GM23248 (cell line): ENCODE data around the gene CDC42. TPM values are rescaled to one million over a fixed set of nuclear protein-coding genes. Genes with fewer than 3 reads are reported as not detected.
A peak's percentile ranks its signal among the peaks of the same experiment; 100 is the strongest.
"Not testable (repeated sequence)": the region's sequence is repeated elsewhere in the genome, so short reads cannot be mapped to it uniquely, and the experiment has no call there.

Experiments used
- DNase-seq: peaks from one replicate; pipeline ENCODE4 v3.0.0-alpha.2; 2015
- H2AFZ ChIP-seq: fragments of 200-600 bp; sonication (generic); 2 replicates; pipeline ENCODE4 v1.6.1; 2016; ENCODE audit warnings: antibody characterized with exemption
- H3F3A ChIP-seq: fragments of 200-600 bp; sonication (generic); 2 replicates; pipeline ENCODE4 v1.6.1; 2016; ENCODE audit warnings: mild to moderate bottlenecking, antibody characterized with exemption, mixed run types; ENCODE audit not compliant: insufficient read depth
- H3K27ac ChIP-seq: fragments of 200-600 bp; sonication (generic); 2 replicates; pipeline ENCODE4 v1.5.1; 2016; ENCODE audit warnings: mild to moderate bottlenecking
- H3K27me3 ChIP-seq: fragments of 200-600 bp; sonication (generic); replicated peaks from 2 replicates; pipeline ENCODE4 v1.6.1; 2016; ENCODE audit warnings: mild to moderate bottlenecking; ENCODE audit not compliant: insufficient read depth
- H3K36me3 ChIP-seq: fragments of 200-600 bp; sonication (generic); 2 replicates; pipeline ENCODE4 v1.6.1; 2016; ENCODE audit warnings: low read depth, mild to moderate bottlenecking
- H3K4me1 ChIP-seq: fragments of 200-600 bp; sonication (generic); 2 replicates; pipeline ENCODE4 v1.6.1; 2016; ENCODE audit warnings: mild to moderate bottlenecking; ENCODE audit not compliant: insufficient read depth
- H3K4me2 ChIP-seq: fragments of 200-600 bp; sonication (generic); one replicate; pipeline ENCODE4 v1.6.1; 2016; ENCODE audit warnings: mild to moderate bottlenecking; ENCODE audit not compliant: unreplicated experiment
- H3K4me3 ChIP-seq: fragments of 200-600 bp; sonication (generic); 2 replicates; pipeline ENCODE4 v1.5.1; 2016; ENCODE audit warnings: mild to moderate bottlenecking
- H3K79me2 ChIP-seq: fragments of 200-600 bp; sonication (generic); 2 replicates; pipeline ENCODE4 v1.6.1; 2016; ENCODE audit warnings: mild to moderate bottlenecking; ENCODE audit not compliant: insufficient read depth
- H3K9ac ChIP-seq: fragments of 200-600 bp; sonication (generic); 2 replicates; pipeline ENCODE4 v1.6.1; 2016; ENCODE audit warnings: mild to moderate bottlenecking
- H3K9me2 ChIP-seq: fragments of 200-600 bp; sonication (generic); 2 replicates; pipeline ENCODE4 v1.6.1; 2016; ENCODE audit warnings: mixed run types, mild to moderate bottlenecking, moderate library complexity; ENCODE audit not compliant: insufficient read depth
- H3K9me3 ChIP-seq: fragments of 200-600 bp; sonication (generic); one replicate; pipeline ENCODE4 v1.6.1; 2017; ENCODE audit warnings: low read depth
- H4K20me1 ChIP-seq: fragments of 200-600 bp; sonication (generic); 2 replicates; pipeline ENCODE4 v1.6.0; 2016; ENCODE audit not compliant: insufficient read depth
- EZH2 ChIP-seq: fragments of 200-600 bp; sonication (generic); IDR thresholded peaks from 2 replicates; pipeline ENCODE4 v1.6.1; 2018; ENCODE audit warnings: antibody characterized with exemption, mild to moderate bottlenecking; ENCODE audit not compliant: insufficient read depth, poor library complexity, severe bottlenecking
- EZH2phosphoT487 ChIP-seq: fragments of 200-600 bp; sonication (generic); IDR thresholded peaks from 2 replicates; pipeline ENCODE4 v1.6.1; 2018; ENCODE audit warnings: antibody characterized with exemption, moderate library complexity, mild to moderate bottlenecking, low read depth; ENCODE audit not compliant: insufficient read depth
- WGBS, 2 experiments: methylation state at CpG; one replicate each; pipeline ENCODE4 v1.1.6; 2015 to 2017; ENCODE audit warnings: low lambda C conversion rate in 2 of 2, low coverage in 1 of 2; ENCODE audit errors: missing lambda C conversion rate in 2 of 2; 5-methylcytosine and 5-hydroxymethylcytosine counted together
- in situ Hi-C: fragments of 300-500 bp; cut with MboI; formaldehyde crosslinking; loops from 2 replicates; pipeline ENCODE4 v1.15.0; 2020
- polyA plus RNA-seq: library from polyadenylated mRNA; unstranded; fragments of >200 nt; fragmentation: Nextera tagmentation; extraction: Ambion mirVana; gene quantifications from 2 replicates; pipeline ENCODE4 v1.2.1, GENCODE V29; 2016
- total RNA-seq: library from RNA; depleted of rRNA; stranded (reverse); fragments of >200 nt; shearing (Covaris generic); gene quantifications from 2 replicates; pipeline ENCODE4 v1.2.3, GENCODE V29; 2014

The CDC42 gene
- total and polyA plus RNA-seq, 2 experiments from 2014 or later: 159 to 420 TPM

- Histone ChIP-seq H3K36me3 (no peaks in the 10 kb centered on the region), H4K20me1 (no peaks in the 10 kb centered on the region), H3K4me1 (no peaks in the 10 kb centered on the region), H3K9ac (no peak overlapping the region), H3K27me3 (no peaks in the 10 kb centered on the region), H3K79me2 (0 out of 2 replicates have a peak, but pooled peaks cover 15% of the 10 kb centered on the region), H3F3A (no peaks in the 10 kb centered on the region), H3K9me2 (no peaks in the 10 kb centered on the region), H3K9me3 (no peaks in the 10 kb centered on the region), H3K27ac (no peak overlapping the region), H3K4me3 (no peak overlapping the region), H2AFZ (no peak overlapping the region), H3K4me2 (no peak overlapping the region)
- in situ Hi-C loops: no loop called here
- WGBS, 2 experiments: 71 to 76% methylated on average over 3 of the region's 3 CpGs
- DNase-seq: no peak
- TF ChIP-seq EZH2phosphoT487: no peak
- TF ChIP-seq EZH2: no peak
Measured at GRCh38 chr1:22030473-22030872, 22.0 kb upstream of the CDC42 start.

- Histone ChIP-seq H3F3A (no peaks in the 10 kb centered on the region), H3K27ac (no peak overlapping the region), H3K9ac (no peak overlapping the region), H4K20me1 (no peaks in the 10 kb centered on the region), H3K4me2 (no peak overlapping the region), H3K9me3 (no peaks in the 10 kb centered on the region), H2AFZ (no peak overlapping the region), H3K36me3 (no peaks in the 10 kb centered on the region), H3K9me2 (no peaks in the 10 kb centered on the region), H3K4me3 (no peak overlapping the region), H3K4me1 (no peaks in the 10 kb centered on the region), H3K27me3 (no peaks in the 10 kb centered on the region), H3K79me2 (0 out of 2 replicates have a peak, but pooled peaks cover 9% of the 10 kb centered on the region)
- DNase-seq: no peak
- in situ Hi-C loops: no loop called here
- 79 to 88% methylated on average over 8 of the region's 8 CpGs for WGBS, 2 experiments
- TF ChIP-seq EZH2: no peak
- TF ChIP-seq EZH2phosphoT487: no peak
Measured at GRCh38 chr1:22031214-22031962, 21.1 kb upstream of the CDC42 start.

DNA sequence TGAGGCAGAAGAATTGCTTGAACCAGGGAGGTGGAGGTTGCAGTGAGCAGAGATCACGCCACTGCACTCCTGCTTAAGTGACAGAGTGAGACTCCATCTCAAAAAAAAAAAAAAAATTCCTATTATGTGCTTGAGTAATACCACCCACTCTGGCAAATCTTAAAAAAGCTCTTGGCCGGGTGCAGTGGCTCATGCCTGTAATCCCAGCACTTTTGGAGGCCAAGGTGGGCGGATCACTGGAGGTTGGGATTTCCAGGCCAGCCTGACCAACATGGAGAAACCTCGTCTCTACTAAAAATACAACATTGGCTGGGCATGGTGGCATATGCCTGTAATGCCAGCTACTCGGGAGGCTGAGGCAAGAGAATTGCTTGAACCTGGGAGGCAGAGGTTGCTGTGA is 17.7 kb upstream of the CDC42 start:
- H3K4me1 ChIP-seq, H4K20me1 ChIP-seq, H3K9ac ChIP-seq, H3K79me2 ChIP-seq, H2AFZ ChIP-seq, DNase-seq, H3K27ac ChIP-seq, H3K9me2 ChIP-seq, H3K36me3 ChIP-seq, H3K9me3 ChIP-seq, H3K27me3 ChIP-seq, H3K4me3 ChIP-seq, in situ Hi-C loops, H3K4me2 ChIP-seq, H3F3A ChIP-seq: not testable (repeated sequence)
- WGBS, 2 experiments: 65 to 66% methylated on average over 5 of the region's 5 CpGs

GRCh38 chr1:22037520-22037919 is 15.0 kb upstream of the CDC42 start:
- H3F3A ChIP-seq: no peaks in the 10 kb centered on the region; the same call in 1 of the 2 replicates
- H3K9me2 ChIP-seq: no peaks in the 10 kb centered on the region
- H3K79me2 ChIP-seq: no peaks in the 10 kb centered on the region
- no peaks in the 10 kb centered on the region for H3K36me3 ChIP-seq
- H3K27ac ChIP-seq: 0 out of 2 replicates have a peak overlapping the region, but pooled peaks have one; percentile 5
- in situ Hi-C loops: no loop called here
- H3K4me3 ChIP-seq: no peak overlapping the region
- H3K9ac ChIP-seq: no peak overlapping the region
- peak overlapping the region; percentile 35; the same call in 1 of the 2 replicates for H2AFZ ChIP-seq
- H3K4me1 ChIP-seq: peaks cover 9% of the 10 kb centered on the region
- TF ChIP-seq EZH2phosphoT487: no peak
- no peak for TF ChIP-seq EZH2
- H3K4me2 ChIP-seq: no peak overlapping the region
- H3K27me3 ChIP-seq: no peaks in the 10 kb centered on the region
- no peaks in the 10 kb centered on the region for H4K20me1 ChIP-seq
- DNase-seq: no peak
- 46 to 48% methylated on average over 7 of the region's 7 CpGs for WGBS, 2 experiments
- no peaks in the 10 kb centered on the region for H3K9me3 ChIP-seq
